NCI-H1436 (cell line): ENCODE results near the gene TTLL7.

ENCODE experiments used
- DNase-seq: peaks from one replicate; lab custom pipeline; 2025; lab: John Stamatoyannopoulos, UW

Gene TTLL7

DNA sequence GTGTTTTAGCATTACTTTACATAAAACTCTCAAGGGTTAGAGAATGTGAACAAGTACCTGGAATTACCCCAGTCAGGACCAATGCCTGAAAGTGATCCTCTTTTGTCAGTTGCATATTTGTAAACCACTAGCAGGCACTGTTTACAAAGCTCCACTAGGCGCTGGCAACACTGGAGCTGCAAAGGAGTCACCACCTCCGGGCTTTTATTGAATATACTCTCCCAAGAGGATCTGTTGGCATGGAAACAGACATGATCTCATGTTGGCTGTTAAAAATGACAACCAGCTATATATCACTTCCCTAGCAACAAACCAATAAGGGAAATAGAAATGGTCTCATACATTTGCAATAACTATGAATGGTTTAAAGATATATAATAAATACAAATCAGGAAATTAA lies 116.0 kb downstream of the TTLL7 start:
- peak; percentile 78 for DNase-seq

DNA sequence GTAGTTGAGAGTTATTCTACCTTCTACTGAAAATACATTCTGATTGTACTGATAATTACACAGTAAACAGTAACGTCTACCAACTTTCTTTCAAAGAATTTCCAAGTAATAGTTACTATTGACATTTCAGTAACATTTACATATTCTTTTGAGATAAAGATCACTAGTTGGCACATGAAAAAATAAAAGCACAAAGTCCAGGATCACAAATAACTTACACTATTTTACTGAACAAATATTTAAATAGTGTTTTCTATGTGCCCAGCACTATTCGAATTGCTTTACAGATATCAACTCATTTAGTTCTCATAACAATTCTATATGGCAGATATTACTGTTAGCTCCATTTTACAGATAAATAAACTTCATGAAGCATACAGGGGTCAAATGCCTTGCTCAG lies 126.4 kb downstream of the TTLL7 start:
- no peak for DNase-seq

DNA sequence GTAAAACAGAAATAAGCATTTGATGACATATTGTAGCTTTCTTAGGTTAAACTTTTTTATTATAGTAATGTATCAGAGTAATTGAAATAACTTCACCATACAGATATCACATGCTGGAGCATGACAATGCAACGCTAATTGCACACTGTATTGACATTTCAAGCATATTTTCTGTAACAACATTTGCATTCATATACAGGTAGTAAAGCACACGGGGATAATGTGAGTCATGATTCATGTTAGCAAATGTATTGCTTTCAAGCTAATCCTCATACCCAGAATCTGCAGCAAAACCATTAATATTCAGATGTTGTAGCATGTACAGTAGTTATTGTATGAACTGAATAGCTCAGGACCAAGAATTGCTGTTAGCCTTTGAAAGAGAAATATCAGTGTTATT lies 133.9 kb downstream of the TTLL7 start:
- DNase-seq: no peak

DNA sequence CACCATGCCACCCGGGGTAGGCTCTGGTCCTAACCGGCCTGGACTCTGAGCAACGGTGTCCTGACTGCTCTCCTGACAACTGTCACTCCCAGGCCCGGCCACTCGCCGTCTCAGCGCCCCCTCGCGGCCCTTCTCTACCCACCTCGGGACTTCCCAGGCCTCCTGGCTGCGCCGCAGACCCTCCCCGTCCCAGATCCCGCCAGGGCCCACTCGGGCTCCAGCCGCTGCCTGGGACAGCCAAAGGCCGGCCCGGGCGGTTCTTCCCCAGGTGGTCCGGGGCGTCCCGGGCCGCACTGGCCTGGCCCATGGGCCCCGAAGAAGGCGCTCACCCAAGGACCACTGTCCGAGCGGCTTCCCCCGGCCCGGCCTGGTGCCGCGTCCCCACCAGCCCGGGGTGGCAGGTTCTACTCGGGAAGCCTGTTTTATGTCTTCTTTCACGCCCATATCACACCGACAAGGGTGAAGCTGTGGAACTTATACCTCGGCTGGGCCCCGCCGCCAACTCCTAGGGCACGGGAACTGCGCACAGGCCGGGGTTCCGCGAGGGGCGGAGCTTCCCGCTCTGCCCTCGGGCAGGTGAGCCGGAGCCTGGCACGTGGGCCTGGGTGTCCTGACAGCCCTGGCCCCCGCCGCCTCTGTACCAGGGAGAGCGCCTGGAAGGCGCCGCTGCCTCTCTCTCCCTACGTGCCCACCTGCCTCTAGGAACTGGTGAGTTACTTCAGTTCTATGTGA lies 138.3 kb downstream of the TTLL7 start:
- DNase-seq: peak; percentile 20

DNA sequence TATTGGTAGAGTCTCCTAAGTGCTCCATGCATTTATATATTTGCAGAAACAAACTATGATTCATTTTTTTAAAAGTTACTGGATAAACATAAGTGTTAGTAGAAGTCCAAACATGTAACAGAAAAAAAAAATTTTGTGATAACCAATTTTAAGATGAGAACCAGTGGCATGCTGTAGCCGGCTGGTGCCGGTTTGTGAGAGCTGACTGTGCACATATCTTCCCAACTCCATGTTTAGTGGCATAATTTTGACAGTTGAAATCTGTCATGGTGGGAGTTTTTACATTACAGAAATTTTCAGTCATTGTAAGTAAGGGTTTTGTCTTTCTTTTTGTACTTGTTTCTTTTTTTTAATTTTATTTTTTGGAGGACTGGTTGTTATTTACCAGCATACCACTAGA lies 141.2 kb downstream of the TTLL7 start:
- no peak for DNase-seq

DNA sequence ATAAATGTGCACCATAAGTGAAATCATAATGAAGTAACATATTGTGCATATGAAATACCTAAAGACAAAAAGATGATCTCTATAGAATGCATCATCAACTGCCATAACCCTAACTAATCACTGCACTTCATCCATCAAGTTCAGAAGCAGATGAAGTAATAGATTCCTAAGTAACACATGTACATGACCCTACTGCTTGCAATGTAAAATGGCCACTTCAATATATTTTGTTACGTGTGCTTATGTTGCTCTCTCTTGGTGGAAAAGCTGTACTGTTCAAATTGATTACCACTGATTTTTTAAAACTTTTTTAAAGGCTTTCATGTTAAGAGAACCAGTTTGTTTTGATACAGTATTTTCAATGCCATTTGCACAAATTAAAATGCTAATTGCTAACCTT lies 141.8 kb downstream of the TTLL7 start:
- peak; percentile 46 for DNase-seq

DNA sequence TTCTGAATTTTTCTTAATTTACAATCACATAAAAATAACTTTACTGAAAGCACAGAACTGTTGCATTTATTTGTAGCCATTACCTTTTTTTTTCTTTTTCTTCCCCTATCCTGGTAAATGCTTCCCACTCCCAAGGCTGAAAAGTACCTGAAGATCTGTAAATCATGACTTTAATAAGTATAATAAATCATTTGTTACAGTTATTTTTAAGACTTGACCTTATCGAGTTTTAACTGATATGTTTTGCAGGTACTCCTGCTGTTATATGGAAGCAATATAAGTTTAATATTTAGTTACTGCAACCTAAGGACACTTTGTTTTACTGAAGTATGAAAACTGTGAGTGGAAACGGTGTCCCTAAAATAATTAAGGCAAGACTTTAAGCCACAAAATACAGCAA lies 142.6 kb downstream of the TTLL7 start:
- no peak for DNase-seq

DNA sequence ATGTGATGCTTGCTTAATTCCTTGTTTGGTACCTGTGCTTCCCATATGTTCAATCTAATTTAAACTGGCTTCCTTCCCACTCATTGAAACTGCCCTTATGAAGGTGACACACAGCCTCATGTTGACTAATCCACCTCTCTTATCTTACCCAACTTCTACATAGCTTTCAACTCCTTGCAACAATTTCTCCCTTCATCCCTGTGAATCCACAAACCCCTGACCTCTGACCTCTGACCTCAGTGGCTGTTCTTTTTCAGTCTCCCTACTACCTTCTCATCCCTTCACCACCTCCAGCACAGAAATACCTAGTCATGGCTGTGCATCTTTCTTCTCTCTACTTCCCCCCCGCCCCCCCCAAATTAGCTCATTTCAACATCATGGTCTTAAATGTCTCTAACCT lies 144.5 kb downstream of the TTLL7 start:
- no peak for DNase-seq

DNA sequence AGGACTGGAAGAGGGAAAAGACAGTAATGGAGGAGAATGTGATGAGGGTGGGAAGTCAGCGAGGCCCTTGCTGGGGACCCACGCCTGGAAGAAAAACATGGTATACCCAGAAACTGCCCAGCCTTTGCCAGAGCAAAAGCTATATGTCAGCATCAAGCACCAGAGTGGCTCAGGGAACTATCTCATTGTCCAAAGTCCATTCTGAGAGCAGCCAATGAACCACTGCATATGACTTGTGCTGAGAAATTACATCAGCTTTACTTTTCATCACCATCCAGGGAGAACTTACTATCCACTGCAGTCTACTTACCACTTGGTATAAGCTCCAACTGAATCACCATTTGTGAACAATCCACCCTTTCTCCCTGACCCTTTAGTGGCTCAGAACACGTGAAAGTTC lies 148.1 kb downstream of the TTLL7 start:
- DNase-seq: no peak

DNA sequence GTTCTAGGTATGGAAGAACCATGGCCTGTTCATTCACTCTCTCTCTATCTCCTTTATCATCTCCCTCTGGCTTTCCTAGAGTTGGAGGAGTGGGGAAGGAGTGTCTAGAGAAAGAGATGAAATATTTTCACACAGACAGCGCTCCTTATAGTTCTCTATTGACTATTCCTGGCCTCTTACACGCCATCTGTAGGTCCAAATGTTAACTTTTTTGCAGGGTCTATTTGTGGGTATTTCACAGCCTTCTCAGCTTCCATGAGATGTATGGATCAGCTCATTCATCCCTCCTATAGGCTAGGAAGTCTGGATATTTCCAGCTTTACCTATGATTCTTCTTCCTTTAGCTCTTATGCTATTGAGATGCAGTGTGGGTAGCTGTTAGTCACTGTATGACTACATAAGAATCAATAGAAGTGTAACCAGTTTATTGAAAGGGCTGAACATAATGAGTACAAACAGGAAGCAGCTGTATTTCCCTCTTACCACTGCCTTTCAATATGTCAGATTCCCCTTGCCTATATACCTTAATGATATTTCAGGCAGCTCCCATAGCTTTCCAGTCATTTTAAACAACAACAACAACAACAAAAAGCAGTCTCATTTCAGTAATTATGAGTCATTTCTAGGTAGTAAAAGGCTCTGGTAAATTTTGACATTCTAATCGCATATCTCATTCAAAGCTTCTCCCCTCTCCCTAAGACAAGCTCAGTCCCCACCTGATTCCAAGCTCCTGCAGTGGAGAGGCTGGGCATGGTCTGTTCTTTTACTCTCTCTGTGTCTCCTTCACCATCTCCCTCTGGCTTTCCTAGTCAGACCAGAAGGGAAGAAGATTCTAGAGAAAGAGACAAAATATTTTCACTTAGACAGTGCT lies 149.5 kb downstream of the TTLL7 start:
- no peak for DNase-seq

DNA sequence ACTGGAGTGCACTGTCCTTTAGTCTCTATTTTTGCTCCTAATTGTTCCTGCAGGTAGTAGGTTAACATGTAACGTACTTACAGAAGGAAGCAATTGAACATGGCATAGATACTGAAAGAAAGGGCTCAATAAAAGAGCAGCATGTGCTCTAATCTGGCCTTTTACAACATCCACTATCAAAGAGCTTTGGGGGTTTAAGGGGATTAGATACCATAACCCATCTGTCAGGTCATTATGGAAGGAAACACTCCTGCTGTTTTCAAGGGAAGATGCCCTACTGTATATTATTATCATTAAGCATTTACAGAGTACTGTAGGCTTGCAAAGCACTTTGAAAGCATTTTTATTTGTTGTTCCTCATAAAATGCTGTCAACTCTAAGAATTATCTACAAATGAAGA lies 152.8 kb downstream of the TTLL7 start:
- no peak for DNase-seq

DNA sequence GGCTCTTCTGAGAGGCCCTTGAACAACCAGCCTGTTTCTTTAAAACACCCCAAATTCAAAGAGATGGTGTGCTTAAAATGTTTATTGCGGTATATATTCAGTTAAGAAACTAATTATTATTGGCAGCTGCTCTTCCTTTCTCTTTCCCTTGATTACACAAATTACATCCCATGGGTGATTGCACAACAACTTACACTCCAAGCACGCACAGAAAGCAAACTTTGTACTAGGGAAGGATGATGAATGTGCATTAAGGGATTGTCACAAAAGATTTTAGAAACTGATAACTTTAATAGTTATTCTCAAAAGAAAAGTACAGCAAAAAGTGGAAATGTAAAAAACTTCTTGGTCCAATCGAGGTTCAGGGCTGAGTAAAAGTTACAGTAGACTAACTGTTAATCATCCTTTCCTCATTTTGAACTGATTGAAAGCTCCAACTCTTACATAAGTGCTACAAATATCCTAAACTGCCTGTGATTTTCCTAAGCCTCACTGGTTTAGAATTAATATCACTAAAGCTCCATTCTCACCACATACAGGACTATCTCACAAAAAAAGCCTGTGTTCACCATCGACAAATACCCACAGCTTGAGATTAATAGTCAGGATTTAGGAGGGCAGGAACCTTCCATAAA lies 153.4 kb downstream of the TTLL7 start:
- no peak for DNase-seq

DNA sequence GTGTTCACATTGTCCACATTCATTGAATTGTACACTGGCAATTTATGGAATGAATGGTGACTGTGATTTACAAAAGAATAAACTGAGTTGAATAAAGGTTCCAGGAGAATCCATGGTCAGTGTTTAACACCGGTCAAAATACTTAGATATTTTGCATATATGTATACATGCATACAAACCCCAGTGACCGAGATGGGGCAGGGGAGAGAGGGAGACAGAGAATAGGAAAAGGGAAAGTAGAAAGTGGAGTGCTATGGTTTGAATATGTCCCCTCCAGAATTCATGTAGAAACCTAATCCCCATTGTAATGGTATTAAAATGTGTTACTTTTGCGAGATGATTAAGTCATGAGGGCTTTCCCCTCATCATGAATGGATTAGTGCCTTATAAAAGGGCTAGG lies 154.4 kb downstream of the TTLL7 start:
- no peak for DNase-seq

DNA sequence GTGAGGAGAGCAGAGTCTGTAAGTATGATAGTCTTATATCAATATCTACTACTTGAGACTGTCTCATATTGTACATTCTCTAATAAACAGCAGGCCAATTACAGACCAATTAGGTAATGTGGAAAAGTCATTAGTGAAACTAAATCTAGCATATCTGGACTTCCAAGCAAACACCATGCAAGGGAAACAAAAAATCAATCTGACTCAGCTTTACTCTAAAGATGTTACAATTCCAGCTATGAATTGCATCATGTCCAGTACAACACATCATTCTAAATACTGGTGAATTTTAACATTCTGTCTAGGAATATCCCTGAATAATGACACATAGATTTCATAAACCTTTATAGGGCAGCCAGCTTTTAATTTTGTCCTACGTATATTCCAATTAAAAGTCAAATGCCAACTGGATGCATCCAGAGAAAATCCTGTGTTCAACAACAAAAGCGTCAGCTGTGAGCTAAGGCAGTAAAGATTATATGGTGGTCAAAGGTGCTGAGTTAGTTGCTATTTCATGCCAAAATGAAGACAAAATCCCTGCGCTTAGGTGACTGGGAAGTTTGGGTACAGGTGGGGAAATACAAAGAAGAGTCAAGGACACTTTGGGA lies 159.3 kb downstream of the TTLL7 start:
- no peak for DNase-seq

DNA sequence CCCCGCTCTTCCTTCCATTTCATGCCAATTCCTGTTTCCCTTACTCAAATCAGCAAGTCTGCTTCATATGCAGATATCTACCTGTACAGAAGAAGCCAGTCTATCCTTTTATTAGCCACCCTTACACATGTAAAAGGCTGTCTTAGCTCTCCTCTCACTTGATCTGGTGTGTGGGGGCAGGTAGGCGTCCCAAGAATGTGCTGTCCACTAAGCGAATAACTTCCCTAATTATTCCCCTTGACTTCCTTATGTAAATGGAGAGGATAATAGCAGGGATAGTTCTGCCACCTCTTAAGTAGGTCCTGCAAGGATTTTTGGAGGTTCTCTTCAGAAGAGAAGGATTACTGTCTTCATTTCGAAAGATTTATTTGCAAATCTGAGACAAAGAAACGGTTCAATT lies 160.4 kb downstream of the TTLL7 start:
- DNase-seq: no peak

DNA sequence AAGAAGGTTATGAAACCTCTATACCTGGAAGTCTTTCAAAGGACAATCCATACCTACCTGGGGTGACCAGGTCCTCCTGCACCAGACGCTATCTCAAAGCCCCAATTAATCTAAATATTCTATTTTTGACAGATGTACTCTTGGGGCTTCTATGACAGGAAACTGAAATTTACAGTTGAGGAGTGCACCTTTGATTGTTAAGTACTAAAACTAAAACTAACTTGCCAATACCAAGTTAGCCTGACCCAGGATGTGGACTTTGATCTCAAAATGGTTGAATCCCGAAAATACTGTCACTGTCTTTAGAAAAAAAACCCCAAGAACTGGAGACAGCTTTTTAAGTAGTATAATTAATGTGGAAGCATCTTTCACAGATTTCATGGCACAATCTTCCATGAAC lies 162.4 kb downstream of the TTLL7 start:
- DNase-seq: no peak

DNA sequence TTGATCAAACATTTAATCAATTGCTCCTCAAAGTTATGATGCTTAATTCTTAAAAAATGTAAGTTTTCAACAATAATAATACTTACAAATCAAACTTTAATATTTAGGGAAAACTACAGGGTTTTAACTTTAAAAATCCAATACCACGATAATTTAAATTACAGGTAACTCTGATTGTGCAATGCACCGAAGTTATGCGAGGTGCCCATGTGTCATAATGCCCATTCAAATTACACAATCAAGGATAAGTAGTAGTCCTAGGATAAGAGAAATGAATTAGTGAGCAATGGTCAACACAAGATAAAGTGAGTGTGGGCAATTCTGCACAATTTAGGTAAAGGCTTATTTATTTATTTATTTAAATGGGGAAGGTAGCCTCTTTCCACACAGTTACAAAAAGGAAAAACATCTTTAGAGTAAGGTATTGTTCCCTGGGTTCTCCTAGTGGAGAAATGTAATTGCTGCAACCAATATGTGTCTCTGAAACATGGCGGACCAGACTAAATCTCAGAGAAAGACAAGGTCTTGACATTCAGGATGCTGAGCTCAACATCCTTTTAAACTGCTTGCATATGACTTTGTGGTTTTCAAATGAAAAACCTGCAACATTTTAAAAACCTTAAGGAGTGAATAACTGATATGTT lies 164.2 kb downstream of the TTLL7 start:
- DNase-seq: no peak

DNA sequence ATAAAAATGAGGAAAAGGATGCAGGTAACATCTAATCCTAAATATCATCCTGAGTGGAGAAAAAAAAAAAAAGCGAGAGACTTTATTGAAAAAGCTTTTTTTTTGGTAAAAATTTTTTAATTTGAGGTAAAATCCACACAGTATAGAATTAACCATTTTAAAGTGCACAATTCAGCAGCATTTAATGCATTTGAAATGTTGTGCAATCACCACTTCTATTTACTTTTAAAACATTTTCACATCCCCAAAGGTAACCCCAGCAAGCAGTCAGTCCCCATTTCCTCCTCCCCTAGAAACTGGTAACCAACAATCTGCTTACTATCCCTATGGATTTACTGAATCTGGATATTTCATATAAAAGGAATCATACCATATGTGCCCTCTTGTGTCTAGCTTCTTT lies 166.7 kb downstream of the TTLL7 start:
- no peak for DNase-seq

DNA sequence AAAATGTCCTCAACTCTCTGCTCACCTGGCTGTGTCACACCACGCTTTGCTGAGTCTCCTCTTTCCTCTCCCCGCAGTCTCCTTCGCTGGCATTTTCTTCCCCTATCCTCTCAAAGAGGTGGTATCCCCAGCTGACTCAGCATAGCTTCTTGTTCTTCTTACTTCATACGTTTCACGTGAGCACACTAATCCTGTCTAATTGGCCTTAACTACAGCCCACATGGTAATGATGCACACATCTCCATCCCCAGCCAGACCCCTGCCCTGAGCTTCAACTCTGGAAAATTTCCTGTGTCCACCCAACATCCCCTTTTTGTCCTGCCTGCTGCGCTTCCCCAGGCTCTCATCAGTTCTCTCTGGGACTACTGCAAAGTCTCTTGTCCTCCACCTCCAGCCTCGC lies 169.8 kb downstream of the TTLL7 start:
- DNase-seq: no peak

DNA sequence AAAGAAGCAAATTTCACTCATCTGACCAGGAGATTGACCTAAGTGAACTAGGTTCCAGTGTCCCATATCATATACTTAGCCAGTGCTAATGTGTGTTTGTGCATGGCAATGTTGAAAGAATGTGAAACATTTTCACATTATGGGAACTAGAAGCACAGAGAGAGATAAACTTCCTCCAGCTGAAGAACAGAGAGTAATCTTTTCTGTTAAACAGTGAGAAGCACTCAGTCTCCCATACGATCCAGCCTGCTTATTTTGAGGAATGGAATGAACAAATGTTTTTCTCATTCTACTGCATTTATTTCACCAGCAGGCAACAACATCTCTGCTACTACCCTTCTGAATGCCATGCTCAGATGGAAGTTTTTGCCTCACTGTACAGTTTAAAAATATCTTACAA lies 170.5 kb downstream of the TTLL7 start:
- DNase-seq: no peak

DNA sequence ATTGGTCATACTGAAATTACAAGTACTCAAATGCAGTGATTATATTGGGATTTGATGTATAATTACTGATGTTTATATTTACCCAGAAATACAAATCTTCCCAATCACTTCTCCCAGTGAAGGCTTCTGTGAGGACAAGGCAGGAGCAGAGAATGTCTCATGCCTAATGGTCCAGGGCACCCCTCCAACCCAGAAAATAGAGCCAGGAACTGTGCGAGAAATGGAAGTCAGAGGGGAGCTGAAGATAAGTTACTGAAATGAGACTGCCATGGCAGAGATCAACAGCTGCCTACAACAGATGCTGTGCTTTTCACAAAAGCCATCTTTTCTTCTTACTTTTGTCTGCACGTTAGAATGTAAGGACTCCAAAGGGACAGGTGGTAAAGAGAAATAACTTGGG lies 171.2 kb downstream of the TTLL7 start:
- no peak for DNase-seq

DNA sequence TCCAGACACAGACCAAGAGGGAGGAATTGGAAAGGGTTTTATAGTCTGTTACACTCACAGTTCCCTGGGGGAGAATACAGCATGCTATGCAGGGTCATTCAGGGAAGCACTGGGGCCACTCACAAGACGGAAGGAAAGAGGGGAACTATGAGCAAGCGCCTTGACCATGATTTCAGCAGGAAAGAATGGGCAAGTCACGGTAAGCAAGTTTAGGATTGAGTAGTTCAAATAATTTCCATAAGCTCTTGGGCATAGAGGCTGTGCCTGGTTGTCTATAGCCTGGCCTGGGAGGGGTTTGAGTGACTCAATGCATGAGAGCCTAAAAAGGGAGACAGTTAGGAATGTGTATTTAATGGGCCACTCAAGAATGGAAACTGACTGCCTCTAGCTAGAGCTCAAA lies 176.7 kb downstream of the TTLL7 start:
- no peak for DNase-seq
